Activated T-helper 2 cell treated with anti-CD3 and anti-CD28 coated beads, Interferon-gamma antibody, Interleukin-2, Interleukin-4, amounts not matched to agents 10 μg/mL and 5 μg/mL and 100 μg/mL, durations not matched to agents 14 hours and 24 hours and 36 hours (primary cell): ENCODE results near the gene ABCA1. TPM values are rescaled to one million over a fixed set of nuclear protein-coding genes. Genes with fewer than 3 reads are reported as not detected.

ENCODE experiments used
- DNase-seq: peaks from one replicate; pipeline ENCODE4 v3.0.0; 2021; ENCODE audit warnings: low spot score
- H3K27ac Mint-ChIP-seq: one replicate; pipeline ENCODE4 v1.8.0; 2021; ENCODE audit warnings: mixed read lengths
- H3K27me3 Mint-ChIP-seq: one replicate; pipeline ENCODE4 v1.8.0; 2021; ENCODE audit warnings: low read depth, mixed read lengths
- H3K36me3 Mint-ChIP-seq: one replicate; pipeline ENCODE4 v1.8.0; 2021; ENCODE audit warnings: low read depth, mixed read lengths
- H3K4me1 Mint-ChIP-seq: one replicate; pipeline ENCODE4 v1.8.0; 2021; ENCODE audit warnings: low read depth, mixed read lengths
- H3K4me3 Mint-ChIP-seq: one replicate; pipeline ENCODE4 v1.8.0; 2021; ENCODE audit warnings: low read depth, mild to moderate bottlenecking, moderate library complexity, mixed read lengths
- H3K9me3 Mint-ChIP-seq: one replicate; pipeline ENCODE4 v1.8.0; 2021; ENCODE audit warnings: mixed read lengths
- intact Hi-C: fragments of 100-400 bp; cut with micrococcal nuclease; formaldehyde crosslinking; loops from one replicate; pipeline ENCODE4 v1.15.1; 2023
- total RNA-seq: library from RNA; stranded (reverse); gene quantifications from 2 replicates; pipeline ENCODE4 v1.2.3, GENCODE V29; 2022

The ABCA1 gene
- total RNA-seq, 1 donor from 2014 or later, result 0.14 TPM

- H3K36me3 Mint-ChIP-seq, result no peaks in the 10 kb centered on the region
- intact Hi-C loops, result no loop called here
- H3K4me1 Mint-ChIP-seq, result no peaks in the 10 kb centered on the region
- H3K27me3 Mint-ChIP-seq, result peaks cover 1% of the 10 kb centered on the region
- no peak overlapping the region for H3K4me3 Mint-ChIP-seq
- H3K9me3 Mint-ChIP-seq, result no peaks in the 10 kb centered on the region
- DNase-seq, result no peak
- no peak overlapping the region for H3K27ac Mint-ChIP-seq
Observed at GRCh38 chr9:104895572-104895971, 32.4 kb downstream of the ABCA1 start.

- Mint-ChIP-seq H3K36me3 (no peaks in the 10 kb centered on the region), H3K4me1 (no peaks in the 10 kb centered on the region), H3K27ac (no peak overlapping the region), H3K27me3 (no peaks in the 10 kb centered on the region), H3K9me3 (no peaks in the 10 kb centered on the region), H3K4me3 (no peak overlapping the region)
- intact Hi-C loops, result no loop called here
- no peak for DNase-seq
Observed at GRCh38 chr9:104892701-104893100, 35.3 kb downstream of the ABCA1 start.

- Mint-ChIP-seq H3K4me3 (no peak overlapping the region), H3K9me3 (no peaks in the 10 kb centered on the region), H3K27me3 (no peaks in the 10 kb centered on the region), H3K36me3 (no peaks in the 10 kb centered on the region), H3K27ac (no peak overlapping the region), H3K4me1 (no peaks in the 10 kb centered on the region)
- no peak for DNase-seq
- intact Hi-C loops, result no loop called here
Observed at GRCh38 chr9:104890433-104890770, 37.6 kb downstream of the ABCA1 start.

- no peaks in the 10 kb centered on the region for H3K4me1 Mint-ChIP-seq
- H3K4me3 Mint-ChIP-seq, result no peak overlapping the region
- H3K9me3 Mint-ChIP-seq, result no peaks in the 10 kb centered on the region
- DNase-seq, result no peak
- no peak overlapping the region for H3K27ac Mint-ChIP-seq
- no peaks in the 10 kb centered on the region for H3K27me3 Mint-ChIP-seq
- no peaks in the 10 kb centered on the region for H3K36me3 Mint-ChIP-seq
- intact Hi-C loops, result no loop called here
Observed at GRCh38 chr9:104885818-104886709, 41.9 kb downstream of the ABCA1 start.

- Mint-ChIP-seq H3K4me1 (no peaks in the 10 kb centered on the region), H3K36me3 (no peaks in the 10 kb centered on the region), H3K9me3 (no peaks in the 10 kb centered on the region), H3K27ac (no peak overlapping the region), H3K27me3 (peaks cover 2% of the 10 kb centered on the region), H3K4me3 (no peak overlapping the region)
- no peak for DNase-seq
- intact Hi-C loops, result no loop called here
Observed at GRCh38 chr9:104883169-104883568, 44.8 kb downstream of the ABCA1 start.

- no peak overlapping the region for H3K27ac Mint-ChIP-seq
- no peaks in the 10 kb centered on the region for H3K9me3 Mint-ChIP-seq
- H3K4me3 Mint-ChIP-seq, result no peak overlapping the region
- intact Hi-C loops, result no loop called here
- H3K36me3 Mint-ChIP-seq, result no peaks in the 10 kb centered on the region
- no peaks in the 10 kb centered on the region for H3K4me1 Mint-ChIP-seq
- peaks cover 2% of the 10 kb centered on the region for H3K27me3 Mint-ChIP-seq
- DNase-seq, result no peak
Observed at GRCh38 chr9:104882566-104882965, 45.4 kb downstream of the ABCA1 start.

GRCh38 chr9:104882086-104882485, 45.9 kb downstream of the ABCA1 start:
- no peaks in the 10 kb centered on the region for H3K4me1 Mint-ChIP-seq
- H3K9me3 Mint-ChIP-seq, result no peaks in the 10 kb centered on the region
- H3K27ac Mint-ChIP-seq, result no peak overlapping the region
- no peaks in the 10 kb centered on the region for H3K36me3 Mint-ChIP-seq
- no peak overlapping the region for H3K4me3 Mint-ChIP-seq
- H3K27me3 Mint-ChIP-seq, result peaks cover 2% of the 10 kb centered on the region
- no peak for DNase-seq
- intact Hi-C loops, result no loop called here

GRCh38 chr9:104879555-104880309, 48.2 kb downstream of the ABCA1 start:
- no peaks in the 10 kb centered on the region for H3K36me3 Mint-ChIP-seq
- H3K27ac Mint-ChIP-seq, result no peak overlapping the region
- intact Hi-C loops, result no loop called here
- H3K4me3 Mint-ChIP-seq, result no peak overlapping the region
- no peaks in the 10 kb centered on the region for H3K4me1 Mint-ChIP-seq
- no peaks in the 10 kb centered on the region for H3K9me3 Mint-ChIP-seq
- peaks cover 2% of the 10 kb centered on the region for H3K27me3 Mint-ChIP-seq
- no peak for DNase-seq

GRCh38 chr9:104876587-104876986, 51.4 kb downstream of the ABCA1 start:
- H3K4me1 Mint-ChIP-seq, result no peaks in the 10 kb centered on the region
- intact Hi-C loops, result no loop called here

GRCh38 chr9:104875897-104876296, 52.1 kb downstream of the ABCA1 start:
- intact Hi-C loops, result no loop called here
- Mint-ChIP-seq H3K9me3 (no peaks in the 10 kb centered on the region), H3K4me3 (no peak overlapping the region), H3K27me3 (peaks cover 7% of the 10 kb centered on the region), H3K4me1 (no peaks in the 10 kb centered on the region), H3K27ac (no peak overlapping the region), H3K36me3 (no peaks in the 10 kb centered on the region)
- no peak for DNase-seq

More at GRCh38 chr9:104876587-104876986, 51.4 kb downstream of the ABCA1 start:
- no peak overlapping the region for H3K27ac Mint-ChIP-seq
- no peak overlapping the region for H3K4me3 Mint-ChIP-seq
- H3K27me3 Mint-ChIP-seq, result peaks cover 3% of the 10 kb centered on the region
- no peaks in the 10 kb centered on the region for H3K9me3 Mint-ChIP-seq
- DNase-seq, result no peak
- H3K36me3 Mint-ChIP-seq, result no peaks in the 10 kb centered on the region

GRCh38 chr9:104875320-104875719, 52.6 kb downstream of the ABCA1 start:
- no peak for DNase-seq
- intact Hi-C loops, result no loop called here
- Mint-ChIP-seq H3K4me3 (no peak overlapping the region), H3K9me3 (no peaks in the 10 kb centered on the region), H3K36me3 (no peaks in the 10 kb centered on the region), H3K27ac (no peak overlapping the region), H3K4me1 (no peaks in the 10 kb centered on the region), H3K27me3 (peaks cover 7% of the 10 kb centered on the region)

GRCh38 chr9:104873489-104873850, 54.5 kb downstream of the ABCA1 start:
- H3K27ac Mint-ChIP-seq, result no peak overlapping the region
- H3K4me1 Mint-ChIP-seq, result no peaks in the 10 kb centered on the region
- peaks cover 5% of the 10 kb centered on the region for H3K27me3 Mint-ChIP-seq
- H3K9me3 Mint-ChIP-seq, result no peaks in the 10 kb centered on the region
- H3K4me3 Mint-ChIP-seq, result no peak overlapping the region
- no peak for DNase-seq
- intact Hi-C loops, result no loop called here
- no peaks in the 10 kb centered on the region for H3K36me3 Mint-ChIP-seq
